ENCODE results near the gene APOA4. TPM values are rescaled to one million over a fixed set of nuclear protein-coding genes. Genes with fewer than 3 reads are reported as not detected.

Gene APOA4
- total and polyA plus RNA-seq, 5 donors: 0.05 TPM; not detected in 4

GRCh38 chr11:116787786-116788486 lies 35.2 kb downstream of the APOA4 start, which contains the start of gene ZPR1:
TSS of gene ZPR1 (minus strand) at chr11:116788023. CDS start at chr11:116787990, 33 bp downstream.
- 1% methylated on average over 56 of the region's 56 CpGs for WGBS
- intact Hi-C loops (cut with DNase I): no loop called here
- Histone ChIP-seq H3K9me3 (ENCODE audit: control insufficient read depth, low read length) (no peaks in the 10 kb centered on the region), H3K27ac (ENCODE audit: low read length) (peak within 1 kb of the TSS; percentile 96), H3K27me3 (ENCODE audit: control insufficient read depth, insufficient read depth) (no peaks in the 10 kb centered on the region), H3K4me1 (ENCODE audit: control insufficient read depth, insufficient read depth, low read length) (peaks cover 3% of the 10 kb centered on the region), H3K4me3 (ENCODE audit: low read length) (peak within 1 kb of the TSS; percentile 99)
- ATAC-seq: peak; percentile 85 to 86
- DNase-seq: peak; percentile 87 to 94 (median 94)

GRCh38 chr11:116787436-116787785 lies 35.7 kb downstream of the APOA4 start:
- intact Hi-C loops (cut with DNase I): no loop called here

GRCh38 chr11:116786966-116787365 lies 36.1 kb downstream of the APOA4 start:
- WGBS: 63% methylated on average over 5 of the region's 5 CpGs
- DNase-seq (no peak), ATAC-seq (no peak)
- H3K9me3 ChIP-seq (ENCODE audit: control insufficient read depth, low read length): no peaks in the 10 kb centered on the region
- peaks cover 3% of the 10 kb centered on the region for H3K4me1 ChIP-seq (ENCODE audit: control insufficient read depth, insufficient read depth, low read length)
- intact Hi-C loops (cut with DNase I): no loop called here
- no peak overlapping the region for H3K27ac ChIP-seq (ENCODE audit: low read length)
- peak overlapping the region; percentile 99 for H3K4me3 ChIP-seq (ENCODE audit: low read length)
- no peaks in the 10 kb centered on the region for H3K27me3 ChIP-seq (ENCODE audit: control insufficient read depth, insufficient read depth)

More at GRCh38 chr11:116787436-116787785, 35.7 kb downstream of the APOA4 start:
- no peaks in the 10 kb centered on the region for H3K9me3 ChIP-seq (ENCODE audit: control insufficient read depth, low read length)
- peak overlapping the region; percentile 99 for H3K4me3 ChIP-seq (ENCODE audit: low read length)
- peak overlapping the region; percentile 56 for H3K27ac ChIP-seq (ENCODE audit: low read length)
- peaks cover 3% of the 10 kb centered on the region for H3K4me1 ChIP-seq (ENCODE audit: control insufficient read depth, insufficient read depth, low read length)
- DNase-seq (no peak), ATAC-seq (no peak)
- under 1% methylated on average over 15 of the region's 15 CpGs for WGBS
- no peaks in the 10 kb centered on the region for H3K27me3 ChIP-seq (ENCODE audit: control insufficient read depth, insufficient read depth)

GRCh38 chr11:116786326-116786725 lies 36.8 kb downstream of the APOA4 start:
- Histone ChIP-seq H3K27ac (ENCODE audit: low read length) (no peak overlapping the region), H3K27me3 (ENCODE audit: control insufficient read depth, insufficient read depth) (no peaks in the 10 kb centered on the region), H3K4me3 (ENCODE audit: low read length) (no peak overlapping the region), H3K4me1 (ENCODE audit: control insufficient read depth, insufficient read depth, low read length) (peaks cover 3% of the 10 kb centered on the region), H3K9me3 (ENCODE audit: control insufficient read depth, low read length) (no peaks in the 10 kb centered on the region)
- ATAC-seq (no peak), DNase-seq (no peak)
- intact Hi-C loops (cut with DNase I): no loop called here
- WGBS: 87% methylated on average over 2 of the region's 2 CpGs

GRCh38 chr11:116782728-116783127 lies 40.4 kb downstream of the APOA4 start:
- Histone ChIP-seq H3K9me3 (ENCODE audit: control insufficient read depth, low read length) (no peaks in the 10 kb centered on the region), H3K27ac (ENCODE audit: low read length) (no peak overlapping the region), H3K27me3 (ENCODE audit: control insufficient read depth, insufficient read depth) (no peaks in the 10 kb centered on the region), H3K4me3 (ENCODE audit: low read length) (no peak overlapping the region), H3K4me1 (ENCODE audit: control insufficient read depth, insufficient read depth, low read length) (peaks cover 2% of the 10 kb centered on the region)
- DNase-seq (no peak), ATAC-seq (no peak)
- 93% methylated on average over 4 of the region's 4 CpGs for WGBS
- intact Hi-C loops (cut with DNase I): no loop called here

- Histone ChIP-seq H3K4me3 (ENCODE audit: low read length) (no peak overlapping the region), H3K9me3 (ENCODE audit: control insufficient read depth, low read length) (no peaks in the 10 kb centered on the region), H3K27me3 (ENCODE audit: control insufficient read depth, insufficient read depth) (no peaks in the 10 kb centered on the region), H3K4me1 (ENCODE audit: control insufficient read depth, insufficient read depth, low read length) (no peaks in the 10 kb centered on the region), H3K27ac (ENCODE audit: low read length) (no peak overlapping the region)
- intact Hi-C loops (cut with DNase I): no loop called here
- WGBS: 92% methylated on average over 4 of the region's 4 CpGs
- DNase-seq (no peak), ATAC-seq (no peak)
These were observed 44.5 kb downstream of the APOA4 start for GRCh38 chr11:116778556-116778955.

GRCh38 chr11:116777056-116777455 lies 46.0 kb downstream of the APOA4 start:
- H3K27me3 ChIP-seq (ENCODE audit: control insufficient read depth, insufficient read depth): no peaks in the 10 kb centered on the region
- no peak for ATAC-seq
- 60% methylated on average over 7 of the region's 7 CpGs for WGBS
- DNase-seq: no peak
- H3K27ac ChIP-seq (ENCODE audit: low read length): no peak overlapping the region
- H3K4me1 ChIP-seq (ENCODE audit: control insufficient read depth, insufficient read depth, low read length): no peaks in the 10 kb centered on the region
- no peak overlapping the region for H3K4me3 ChIP-seq (ENCODE audit: low read length)
- no peaks in the 10 kb centered on the region for H3K9me3 ChIP-seq (ENCODE audit: control insufficient read depth, low read length)
- intact Hi-C loops (cut with DNase I): no loop called here

- Histone ChIP-seq H3K27me3 (ENCODE audit: control insufficient read depth, insufficient read depth) (no peaks in the 10 kb centered on the region), H3K27ac (ENCODE audit: low read length) (no peak overlapping the region), H3K4me3 (ENCODE audit: low read length) (no peak overlapping the region), H3K4me1 (ENCODE audit: control insufficient read depth, insufficient read depth, low read length) (peaks cover 5% of the 10 kb centered on the region), H3K9me3 (ENCODE audit: control insufficient read depth, low read length) (no peaks in the 10 kb centered on the region)
- intact Hi-C loops (cut with DNase I): no loop called here
- no peak for DNase-seq
- ATAC-seq: no peak
These were observed 46.6 kb downstream of the APOA4 start for GRCh38 chr11:116776522-116776984.

- Histone ChIP-seq H3K27ac (ENCODE audit: low read length) (no peak overlapping the region), H3K27me3 (ENCODE audit: control insufficient read depth, insufficient read depth) (no peaks in the 10 kb centered on the region), H3K4me3 (ENCODE audit: low read length) (no peak overlapping the region), H3K4me1 (ENCODE audit: control insufficient read depth, insufficient read depth, low read length) (peaks cover 7% of the 10 kb centered on the region), H3K9me3 (ENCODE audit: control insufficient read depth, low read length) (no peaks in the 10 kb centered on the region)
- no peak for ATAC-seq
- WGBS: 84% methylated on average over 5 of the region's 5 CpGs
- intact Hi-C loops (cut with DNase I): no loop called here
- no peak for DNase-seq
These were observed 47.1 kb downstream of the APOA4 start for GRCh38 chr11:116775975-116776374.

GRCh38 chr11:116774661-116775060 lies 48.4 kb downstream of the APOA4 start:
- intact Hi-C loops (cut with DNase I): no loop called here
- H3K4me3 ChIP-seq (ENCODE audit: low read length): no peak overlapping the region
- H3K27me3 ChIP-seq (ENCODE audit: control insufficient read depth, insufficient read depth): no peaks in the 10 kb centered on the region
- 83% methylated on average over 5 of the region's 5 CpGs for WGBS
- no peak overlapping the region for H3K27ac ChIP-seq (ENCODE audit: low read length)
- no peaks in the 10 kb centered on the region for H3K9me3 ChIP-seq (ENCODE audit: control insufficient read depth, low read length)
- peaks cover 7% of the 10 kb centered on the region for H3K4me1 ChIP-seq (ENCODE audit: control insufficient read depth, insufficient read depth, low read length)
- ATAC-seq: no peak
- DNase-seq: no peak

- intact Hi-C loops (cut with DNase I): no loop called here
- Histone ChIP-seq H3K27me3 (ENCODE audit: control insufficient read depth, insufficient read depth) (no peaks in the 10 kb centered on the region), H3K9me3 (ENCODE audit: control insufficient read depth, low read length) (no peaks in the 10 kb centered on the region), H3K4me1 (ENCODE audit: control insufficient read depth, insufficient read depth, low read length) (peaks cover 7% of the 10 kb centered on the region), H3K27ac (ENCODE audit: low read length) (peak overlapping the region; percentile 72), H3K4me3 (ENCODE audit: low read length) (peak overlapping the region; percentile 88)
- DNase-seq (no peak), ATAC-seq (peak; percentile 73)
- 5% methylated on average over 25 of the region's 25 CpGs for whole genome bisulfite sequencing
These were observed 49.7 kb downstream of the APOA4 start for GRCh38 chr11:116773203-116774097.

Measured in right cardiac atrium (tissue), 5 donors.